ENCODE data around the gene PCDHGB6. TPM values are rescaled to one million over a fixed set of nuclear protein-coding genes. Genes with fewer than 3 reads are reported as not detected.

PCDHGB6 gene
- total RNA-seq, 2 experiments from 2014 or later: 0.06 TPM; not detected in 1

DNA sequence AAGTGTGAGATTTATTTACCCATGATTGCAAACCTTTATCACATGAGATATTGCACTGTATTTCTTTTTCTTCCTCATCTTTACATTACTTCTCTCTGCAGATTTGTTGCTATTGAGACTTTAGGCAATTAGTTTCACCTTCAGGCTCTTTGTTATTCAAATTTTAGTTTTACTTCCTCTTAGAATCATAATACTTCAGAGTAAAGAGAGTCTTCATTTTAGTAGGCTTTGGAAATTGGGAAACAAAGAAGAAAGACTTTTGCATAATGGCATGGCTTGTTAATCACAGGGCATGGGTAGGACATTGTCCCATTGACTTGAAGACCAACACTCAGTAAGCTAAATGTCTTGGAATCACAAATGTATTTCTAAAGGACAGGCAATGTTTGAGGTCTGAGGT, 45.1 kb upstream of the PCDHGB6 start:
- Histone ChIP-seq H3K4me1 (ENCODE audit: insufficient read depth, low read length) (peaks cover 3% of the 10 kb centered on the region), H3K27me3 (ENCODE audit: control insufficient read depth in 1 of 2, insufficient read depth in 2 of 2, low read length in 2 of 2) (peaks cover 55 to 87% of the 10 kb centered on the region in 2 experiments), H3K27ac (ENCODE audit: low read depth in 1 of 2, low read length in 2 of 2) (no peak overlapping the region), H3K4me3 (ENCODE audit: low read length) (no peak overlapping the region), H3K36me3 (ENCODE audit: insufficient read depth, low read length) (no peaks in the 10 kb centered on the region), H3K9me3 (ENCODE audit: control insufficient read depth in 1 of 2, insufficient read depth in 1 of 2, low read length in 2 of 2) (peaks cover 52 to 56% of the 10 kb centered on the region in 2 experiments)
- DNase-seq (no peak), ATAC-seq (ENCODE audit: poor library complexity) (no peak)
- POLR2A ChIA-PET: no interaction called here
- H3K4me1 Mint-ChIP-seq (ENCODE audit: low read depth): peaks cover 6% of the 10 kb centered on the region
- peaks cover 89% of the 10 kb centered on the region for H3K27me3 Mint-ChIP-seq
- H3K36me3 Mint-ChIP-seq (ENCODE audit: low read depth): peaks cover 39% of the 10 kb centered on the region
- intact Hi-C loops (cut with DNase I, micrococcal nuclease): loop anchor here (10.0 kb wide), 2 partner anchors 52 to 138 kb away; partner anchors contain the start of genes PCDHB14 (in 1 of the 2), PCDHGA10 (in 1 of the 2) and PCDHGB7 (in 1 of the 2)
- H3K27ac Mint-ChIP-seq: no peak overlapping the region
- TF ChIP-seq, protein P1, sequence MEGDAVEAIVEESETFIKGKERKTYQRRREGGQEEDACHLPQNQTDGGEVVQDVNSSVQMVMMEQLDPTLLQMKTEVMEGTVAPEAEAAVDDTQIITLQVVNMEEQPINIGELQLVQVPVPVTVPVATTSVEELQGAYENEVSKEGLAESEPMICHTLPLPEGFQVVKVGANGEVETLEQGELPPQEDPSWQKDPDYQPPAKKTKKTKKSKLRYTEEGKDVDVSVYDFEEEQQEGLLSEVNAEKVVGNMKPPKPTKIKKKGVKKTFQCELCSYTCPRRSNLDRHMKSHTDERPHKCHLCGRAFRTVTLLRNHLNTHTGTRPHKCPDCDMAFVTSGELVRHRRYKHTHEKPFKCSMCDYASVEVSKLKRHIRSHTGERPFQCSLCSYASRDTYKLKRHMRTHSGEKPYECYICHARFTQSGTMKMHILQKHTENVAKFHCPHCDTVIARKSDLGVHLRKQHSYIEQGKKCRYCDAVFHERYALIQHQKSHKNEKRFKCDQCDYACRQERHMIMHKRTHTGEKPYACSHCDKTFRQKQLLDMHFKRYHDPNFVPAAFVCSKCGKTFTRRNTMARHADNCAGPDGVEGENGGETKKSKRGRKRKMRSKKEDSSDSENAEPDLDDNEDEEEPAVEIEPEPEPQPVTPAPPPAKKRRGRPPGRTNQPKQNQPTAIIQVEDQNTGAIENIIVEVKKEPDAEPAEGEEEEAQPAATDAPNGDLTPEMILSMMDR (IDR thresholded peaks at IDR 0.05): no peak
- no peak overlapping the region for H3K4me3 Mint-ChIP-seq
- CTCF ChIA-PET: no interaction called here
- peaks cover 29% of the 10 kb centered on the region for H3K9me3 Mint-ChIP-seq

DNA sequence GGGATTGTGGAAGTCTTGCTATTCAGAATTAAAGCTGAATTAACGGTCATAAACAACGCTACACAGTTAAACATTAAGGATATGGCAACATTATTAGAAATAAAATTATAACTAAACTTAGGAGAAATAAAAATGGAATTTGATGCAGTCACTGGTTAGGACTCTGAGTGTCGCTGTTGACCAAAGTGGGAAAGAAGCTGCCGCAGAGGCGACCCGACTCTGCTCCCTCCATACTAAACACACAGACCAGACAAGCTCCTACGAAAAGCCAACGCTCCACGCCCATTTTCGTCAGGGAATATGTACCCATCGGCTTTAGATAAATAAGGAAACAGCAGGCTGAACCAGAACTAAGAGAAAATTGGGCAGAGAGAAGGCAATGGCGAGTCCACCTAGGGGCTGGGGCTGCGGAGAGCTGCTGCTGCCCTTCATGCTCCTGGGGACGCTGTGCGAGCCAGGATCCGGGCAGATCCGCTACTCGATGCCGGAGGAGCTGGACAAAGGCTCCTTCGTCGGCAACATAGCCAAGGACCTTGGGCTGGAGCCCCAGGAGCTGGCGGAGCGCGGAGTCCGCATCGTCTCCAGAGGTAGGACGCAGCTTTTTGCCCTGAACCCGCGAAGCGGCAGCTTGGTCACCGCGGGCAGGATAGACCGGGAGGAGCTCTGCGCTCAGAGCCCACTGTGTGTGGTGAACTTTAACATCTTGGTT, 43.7 kb upstream of the PCDHGB6 start, which contains the start of gene PCDHGA5:
Gene PCDHGA5, plus strand, starts transcription at position 211 of the 709 bp plus-strand sequence. Its CDS starts 169 bp downstream, at position 380.
- peaks cover 89% of the 10 kb centered on the region for H3K27me3 Mint-ChIP-seq
- peaks cover 3% of the 10 kb centered on the region for H3K4me1 ChIP-seq (ENCODE audit: insufficient read depth, low read length)
- no peak within 1 kb of the TSS for H3K4me3 Mint-ChIP-seq
- no peak within 1 kb of the TSS for H3K27ac ChIP-seq (ENCODE audit: low read depth in 1 of 2, low read length in 2 of 2)
- peaks cover 60 to 84% of the 10 kb centered on the region in 2 experiments for H3K27me3 ChIP-seq (ENCODE audit: control insufficient read depth in 1 of 2, insufficient read depth in 2 of 2, low read length in 2 of 2)
- H3K4me3 ChIP-seq (ENCODE audit: low read length): no peak within 1 kb of the TSS
- POLR2A ChIA-PET: interaction anchor here (0.9 kb wide), 1 partner anchor 49 kb away, joined by 3 read pairs; the partner anchor contains the start of gene PCDHGA10
- CTCF ChIA-PET: interaction anchor here (0.9 to 1.4 kb wide), 2 partner anchors 33 to 57 kb away, joined by 4 to 6 read pairs; partner anchors contain the start of genes PCDHGA11 and PCDHGB5
- peaks cover 52 to 56% of the 10 kb centered on the region in 2 experiments for H3K9me3 ChIP-seq (ENCODE audit: control insufficient read depth in 1 of 2, insufficient read depth in 1 of 2, low read length in 2 of 2)
- peaks cover 39% of the 10 kb centered on the region for H3K36me3 Mint-ChIP-seq (ENCODE audit: low read depth)
- H3K27ac Mint-ChIP-seq: no peak within 1 kb of the TSS
- peaks cover 6% of the 10 kb centered on the region for H3K4me1 Mint-ChIP-seq (ENCODE audit: low read depth)
- TF ChIP-seq, protein P1 (IDR thresholded peaks at IDR 0.05): no peak
- no peak for DNase-seq
- intact Hi-C loops (cut with DNase I, micrococcal nuclease): loop anchor here (10.0 kb wide), 2 partner anchors 51 to 139 kb away; partner anchors contain the start of genes PCDHB14 (in 1 of the 2), PCDHGA10 (in 1 of the 2) and PCDHGB7 (in 1 of the 2)
- H3K9me3 Mint-ChIP-seq: peaks cover 28% of the 10 kb centered on the region
- no peak for ATAC-seq (ENCODE audit: poor library complexity)
- H3K36me3 ChIP-seq (ENCODE audit: insufficient read depth, low read length): no peaks in the 10 kb centered on the region

DNA sequence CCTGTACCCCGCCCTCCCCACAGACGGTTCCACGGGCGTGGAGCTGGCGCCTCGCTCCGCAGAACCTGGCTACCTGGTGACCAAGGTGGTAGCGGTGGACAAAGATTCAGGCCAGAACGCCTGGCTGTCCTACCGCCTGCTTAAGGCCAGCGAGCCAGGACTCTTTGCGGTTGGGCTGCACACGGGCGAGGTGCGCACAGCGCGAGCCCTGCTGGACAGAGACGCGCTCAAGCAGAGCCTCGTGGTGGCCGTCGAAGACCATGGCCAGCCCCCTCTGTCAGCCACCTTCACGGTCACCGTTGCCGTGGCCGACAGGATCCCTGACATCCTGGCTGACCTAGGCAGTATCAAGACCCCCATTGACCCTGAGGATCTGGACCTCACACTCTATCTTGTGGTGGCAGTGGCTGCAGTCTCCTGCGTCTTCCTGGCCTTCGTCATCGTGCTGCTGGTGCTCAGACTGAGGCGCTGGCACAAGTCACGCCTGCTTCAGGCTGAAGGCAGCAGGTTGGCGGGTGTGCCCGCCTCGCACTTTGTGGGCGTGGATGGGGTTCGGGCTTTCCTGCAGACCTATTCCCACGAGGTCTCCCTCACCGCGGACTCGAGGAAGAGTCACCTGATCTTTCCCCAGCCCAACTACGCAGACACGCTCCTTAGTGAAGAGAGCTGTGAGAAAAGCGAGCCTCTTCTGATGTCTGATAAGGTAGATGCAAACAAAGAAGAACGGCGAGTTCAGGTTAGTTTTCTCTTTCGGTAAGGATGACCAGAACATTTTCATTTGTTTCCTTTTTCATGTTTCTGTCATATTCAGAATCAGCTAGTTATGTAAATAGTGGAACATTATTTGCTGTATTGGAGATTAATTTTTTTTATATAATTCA, 41.6 kb upstream of the PCDHGB6 start:
- Histone ChIP-seq H3K4me1 (ENCODE audit: insufficient read depth, low read length) (peaks cover 8% of the 10 kb centered on the region), H3K4me3 (ENCODE audit: low read length) (no peak overlapping the region), H3K36me3 (ENCODE audit: insufficient read depth, low read length) (no peaks in the 10 kb centered on the region), H3K27ac (ENCODE audit: low read depth in 1 of 2, low read length in 2 of 2) (no peak overlapping the region), H3K27me3 (ENCODE audit: control insufficient read depth in 1 of 2, insufficient read depth in 2 of 2, low read length in 2 of 2) (peaks cover 62 to 79% of the 10 kb centered on the region in 2 experiments), H3K9me3 (ENCODE audit: control insufficient read depth in 1 of 2, insufficient read depth in 1 of 2, low read length in 2 of 2) (peaks cover 38 to 55% of the 10 kb centered on the region in 2 experiments)
- H3K4me3 Mint-ChIP-seq: no peak overlapping the region
- ATAC-seq (ENCODE audit: poor library complexity) (no peak), DNase-seq (no peak)
- H3K4me1 Mint-ChIP-seq (ENCODE audit: low read depth): peaks cover 11% of the 10 kb centered on the region
- POLR2A ChIA-PET: no interaction called here
- CTCF ChIA-PET: no interaction called here
- peaks cover 25% of the 10 kb centered on the region for H3K9me3 Mint-ChIP-seq
- no peak overlapping the region for H3K27ac Mint-ChIP-seq
- H3K27me3 Mint-ChIP-seq: peaks cover 89% of the 10 kb centered on the region
- intact Hi-C loops (cut with DNase I, micrococcal nuclease): loop anchor here (10.0 kb wide), 2 partner anchors 49 to 141 kb away; partner anchors contain the start of genes PCDHB14 (in 1 of the 2), PCDHGA10 (in 1 of the 2) and PCDHGB7 (in 1 of the 2)
- TF ChIP-seq, protein P1 (IDR thresholded peaks at IDR 0.05): no peak
- H3K36me3 Mint-ChIP-seq (ENCODE audit: low read depth): peaks cover 36% of the 10 kb centered on the region
